Tibial nerve (tissue), 4 donors: ENCODE measurements around the gene SHC4. TPM values are rescaled to one million over a fixed set of nuclear protein-coding genes. Genes with fewer than 3 reads are reported as not detected.

Experiments
- DNase-seq, 2 donors: peaks; one replicate each; pipeline ENCODE4 v3.0.0-alpha.2; 2019; ENCODE audit warnings: low spot score in 2 of 2
- H3K27ac ChIP-seq, 4 donors: fragments of 200-600 bp; sonication (generic) in 3 of 4; one replicate each; pipeline ENCODE4 v1.5.1; 2017 to 2019; ENCODE audit warnings: mild to moderate bottlenecking in 1 of 4
- H3K27me3 ChIP-seq, 2 donors: fragments of 200-600 bp; sonication (generic) in 1 of 2; one replicate each; pipeline versions ENCODE4 v1.5.1 to v1.6.0; 2017 to 2019
- H3K36me3 ChIP-seq, 3 donors: fragments of 200-600 bp; sonication (generic); one replicate each; pipeline ENCODE4 v1.5.1; 2018 to 2019
- H3K4me1 ChIP-seq, 4 donors: fragments of 200-600 bp; sonication (generic) in 3 of 4; one replicate each; pipeline ENCODE4 v1.5.1; 2017 to 2019
- H3K4me3 ChIP-seq, 4 donors: fragments of 200-600 bp; sonication (generic) in 3 of 4; one replicate each; pipeline ENCODE4 v1.5.1; 2017 to 2019; ENCODE audit warnings: mild to moderate bottlenecking in 1 of 4, moderate library complexity in 1 of 4
- H3K9me3 ChIP-seq, 4 donors: fragments of 200-600 bp; sonication (generic) in 3 of 4; one replicate each; pipeline ENCODE4 v1.5.1; 2017 to 2019
- CTCF ChIP-seq, 5 experiments: fragments of 200-600 bp in 3 of 5; fragments of 450-650 bp in 2 of 5; sonication (generic) in 3 of 5; IDR thresholded peaks; one replicate each; pipeline ENCODE4 v1.5.1; 2016 to 2019; ENCODE audit warnings: antibody characterized with exemption in 5 of 5, mild to moderate bottlenecking in 3 of 5, moderate library complexity in 2 of 5
- EP300 ChIP-seq, 2 donors: sonication (generic); formaldehyde crosslinking; IDR thresholded peaks; one replicate each; pipeline ENCODE4 v1.6.1; 2017; ENCODE audit warnings: antibody characterized with exemption in 2 of 2, mild to moderate bottlenecking in 1 of 2
- POLR2A ChIP-seq, 2 donors: fragments of 450-650 bp; IDR thresholded peaks; one replicate each; pipeline ENCODE4 v1.6.1; 2017; ENCODE audit warnings: antibody characterized with exemption in 2 of 2, mild to moderate bottlenecking in 2 of 2, moderate library complexity in 2 of 2
- WGBS, 2 donors: methylation state at CpG; one replicate each; pipeline ENCODE4 v1.1.5; 2018; 5-methylcytosine and 5-hydroxymethylcytosine counted together
- total RNA-seq, 4 donors: library from RNA; depleted of rRNA; stranded (reverse); fragments of >200 nt; gene quantifications; one replicate each; pipeline ENCODE4 v1.1.0, GENCODE V29; 2016

SHC4 gene
- total RNA-seq, 4 donors from 2014 or later: 36.9 to 71.7 (median 47.5) TPM

DNA sequence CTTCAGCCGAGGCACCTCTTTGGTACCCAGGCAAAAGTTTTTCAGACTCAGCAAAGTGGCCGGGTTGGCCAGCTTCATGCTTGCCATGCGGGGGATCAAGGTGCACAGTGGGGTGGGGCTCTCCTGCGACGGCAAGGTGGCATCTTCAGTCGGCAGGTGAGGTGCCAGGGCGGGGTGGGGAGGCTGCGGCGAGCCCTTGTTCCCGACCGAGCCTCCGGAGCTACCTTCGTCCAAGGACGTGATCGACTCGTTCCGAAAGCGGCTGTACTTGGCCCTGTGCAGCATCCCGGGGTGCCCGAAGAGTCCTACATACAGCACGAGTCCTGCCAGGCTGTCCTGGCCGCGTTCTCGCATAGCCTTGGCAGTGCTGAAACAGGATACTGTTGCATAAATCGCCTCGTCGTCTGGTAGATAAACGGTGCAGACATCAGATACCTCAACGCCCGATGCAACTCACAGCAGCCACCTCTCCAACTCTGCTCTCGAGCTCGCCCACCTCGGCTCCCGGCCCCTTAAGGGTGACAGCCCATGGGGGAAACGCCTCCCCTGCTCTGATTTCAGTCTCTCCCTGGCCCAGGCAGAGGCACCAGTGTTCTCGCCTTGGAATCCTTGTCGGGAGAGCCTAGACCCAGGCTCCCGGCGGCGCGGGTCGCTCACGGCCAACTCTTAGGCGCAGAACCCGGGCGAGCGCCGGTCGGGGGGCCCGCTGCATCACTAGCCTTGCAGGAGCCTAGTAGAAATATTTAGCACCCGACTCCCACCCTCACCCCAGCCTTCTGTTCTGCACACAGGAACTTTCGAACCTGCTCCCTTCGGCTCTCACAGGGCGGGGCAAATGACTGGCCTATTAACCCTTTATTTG, 826 bp downstream of the SHC4 start:
- no peak for DNase-seq
- no peaks in the 10 kb centered on the region for H3K27me3 ChIP-seq
- 3 to 6% methylated on average over 50 of the region's 54 CpGs for WGBS, 2 donors
- H3K9me3 ChIP-seq: no peaks in the 10 kb centered on the region
- H3K4me1 ChIP-seq: peaks cover 0 to 16% (median 1%) of the 10 kb centered on the region in 4 donors
- TF ChIP-seq EP300 (IDR thresholded peaks at IDR 0.05) (no peak), POLR2A (IDR thresholded peaks at IDR 0.05) (no peak), CTCF (IDR thresholded peaks at IDR 0.05) (no peak)
- peak overlapping the region; percentile 69 to 89 (median 76) for H3K27ac ChIP-seq
- peak overlapping the region; percentile 53 to 68 (median 59) for H3K4me3 ChIP-seq
- no peaks in the 10 kb centered on the region for H3K36me3 ChIP-seq

GRCh38 chr15:48955967-48956366, 7.8 kb downstream of the SHC4 start:
- H3K36me3 ChIP-seq: peaks cover 0 to 1% (median 0%) of the 10 kb centered on the region in 3 donors
- peaks cover 0 to 22% (median 4%) of the 10 kb centered on the region in 4 donors for H3K4me1 ChIP-seq
- peak overlapping the region in 2 of 4 donors; percentile 72 to 73 for H3K27ac ChIP-seq
- TF ChIP-seq POLR2A (IDR thresholded peaks at IDR 0.05) (no peak), CTCF (IDR thresholded peaks at IDR 0.05) (no peak), EP300 (IDR thresholded peaks at IDR 0.05) (no peak)
- no peaks in the 10 kb centered on the region for H3K27me3 ChIP-seq
- 79 to 86% methylated on average over 3 of the region's 3 CpGs for WGBS, 2 donors
- no peaks in the 10 kb centered on the region for H3K9me3 ChIP-seq
- no peak for DNase-seq
- no peak overlapping the region for H3K4me3 ChIP-seq

DNA sequence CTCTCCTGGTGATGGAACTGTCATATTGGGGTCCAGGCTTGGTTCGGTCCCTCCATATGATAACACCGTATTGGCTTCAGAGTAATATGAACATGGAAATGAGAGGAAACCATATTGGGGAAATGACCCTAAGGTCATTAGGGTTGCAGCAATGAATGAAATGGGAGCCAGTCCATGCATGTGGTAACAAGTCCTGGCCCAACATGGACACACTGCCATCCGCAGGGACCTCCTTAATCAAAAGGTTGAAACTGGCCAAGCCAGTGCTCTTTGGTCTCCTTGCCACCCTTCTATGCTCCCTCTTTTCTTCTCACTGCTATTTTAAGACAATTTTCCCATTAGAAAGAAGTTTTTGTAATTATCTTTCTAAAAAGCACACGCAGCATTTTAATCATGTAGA, 8.3 kb downstream of the SHC4 start:
- Histone ChIP-seq H3K27ac (peak overlapping the region in 2 of 4 donors; percentile 72 to 73), H3K9me3 (no peaks in the 10 kb centered on the region), H3K36me3 (peaks cover 0 to 7% (median 0%) of the 10 kb centered on the region in 3 donors), H3K4me3 (no peak overlapping the region), H3K4me1 (peaks cover 0 to 22% (median 4%) of the 10 kb centered on the region in 4 donors), H3K27me3 (no peaks in the 10 kb centered on the region)
- TF ChIP-seq EP300 (IDR thresholded peaks at IDR 0.05) (no peak), POLR2A (IDR thresholded peaks at IDR 0.05) (no peak), CTCF (IDR thresholded peaks at IDR 0.05) (no peak)
- 80 to 87% methylated on average over 4 of the region's 4 CpGs for WGBS, 2 donors
- no peak for DNase-seq

- DNase-seq: no peak
- Histone ChIP-seq H3K36me3 (peaks cover 0 to 7% (median 0%) of the 10 kb centered on the region in 3 donors), H3K9me3 (no peaks in the 10 kb centered on the region), H3K4me1 (peaks cover 0 to 22% (median 4%) of the 10 kb centered on the region in 4 donors), H3K27ac (peak overlapping the region in 3 of 4 donors; percentile 34 to 73 (median 72)), H3K4me3 (peak overlapping the region in 1 of 4 donors; percentile 5), H3K27me3 (no peaks in the 10 kb centered on the region)
- 60 to 61% methylated on average over 5 of the region's 5 CpGs for WGBS, 2 donors
- TF ChIP-seq CTCF (IDR thresholded peaks at IDR 0.05): no peak
- TF ChIP-seq EP300 (IDR thresholded peaks at IDR 0.05): no peak
- TF ChIP-seq POLR2A (IDR thresholded peaks at IDR 0.05): no peak
These were observed 9.2 kb downstream of the SHC4 start for GRCh38 chr15:48954538-48954937.

- peaks cover 0 to 11% (median 0%) of the 10 kb centered on the region in 3 donors for H3K36me3 ChIP-seq
- H3K4me3 ChIP-seq: no peak overlapping the region
- WGBS, 2 donors: 75 to 83% methylated on average over 1 of the region's 1 CpG
- no peak for TF ChIP-seq POLR2A (IDR thresholded peaks at IDR 0.05)
- no peak for TF ChIP-seq EP300 (IDR thresholded peaks at IDR 0.05)
- TF ChIP-seq CTCF (IDR thresholded peaks at IDR 0.05): no peak
- no peak for DNase-seq
- H3K27ac ChIP-seq: peak overlapping the region in 3 of 4 donors; percentile 35 to 84 (median 77)
- H3K9me3 ChIP-seq: no peaks in the 10 kb centered on the region
- peaks cover 0 to 25% (median 0%) of the 10 kb centered on the region in 4 donors for H3K4me1 ChIP-seq
- H3K27me3 ChIP-seq: no peaks in the 10 kb centered on the region
These were observed 16.9 kb downstream of the SHC4 start for GRCh38 chr15:48946840-48947187.
